Naive thymus-derived CD8-positive, alpha-beta T cell (primary cell): ENCODE measurements around the gene TNFRSF11A. TPM values are rescaled to one million over a fixed set of nuclear protein-coding genes. Genes with fewer than 3 reads are reported as not detected.

Experiments
- ATAC-seq, 2 donors: fragments of 150-1000 bp; cut with Tn5 transposase in 1 of 2; sonication (Bioruptor Pico), chemical (Tn5 transposase) in 1 of 2; 1 replicate in 1 of 2; 2 replicates in 1 of 2; pipeline ENCODE4 v1.10.0; 2021; ENCODE audit warnings: mild to moderate bottlenecking in 2 of 2, moderate library complexity in 2 of 2
- POLR2A ChIA-PET: fragments of 350-600 bp; sonication (Branson Sonifier 250); formaldehyde crosslinking; loops from one replicate; lab custom pipeline; 2021; ENCODE audit warnings: antibody characterized with exemption; lab: Charles Lee
- DNase-seq, 10 donors: peaks; one replicate each; pipeline versions ENCODE4 v3.0.0 to v3.0.0-alpha.2; 2020 to 2022
- H3K27ac Mint-ChIP-seq, 10 donors: one replicate each; pipeline ENCODE4 v1.8.0; 2020 to 2022; ENCODE audit warnings: mild to moderate bottlenecking in 10 of 10, mixed read lengths in 10 of 10, moderate library complexity in 4 of 10, inconsistent platforms in 1 of 10
- H3K27me3 Mint-ChIP-seq, 5 donors: one replicate each; pipeline ENCODE4 v1.8.0; 2021 to 2022; ENCODE audit warnings: mixed read lengths in 5 of 5
- H3K36me3 Mint-ChIP-seq, 3 donors: one replicate each; pipeline ENCODE4 v1.8.0; 2020 to 2022; ENCODE audit warnings: mixed read lengths in 3 of 3, mild to moderate bottlenecking in 2 of 3, inconsistent platforms in 1 of 3
- H3K4me1 Mint-ChIP-seq, 4 donors: one replicate each; pipeline ENCODE4 v1.8.0; 2021 to 2022; ENCODE audit warnings: mixed read lengths in 4 of 4
- H3K4me3 Mint-ChIP-seq, 10 donors: one replicate each; pipeline ENCODE4 v1.8.0; 2020 to 2022; ENCODE audit warnings: mild to moderate bottlenecking in 10 of 10, mixed read lengths in 10 of 10, moderate library complexity in 6 of 10, inconsistent platforms in 1 of 10
- H3K9me3 Mint-ChIP-seq, 9 donors: one replicate each; pipeline ENCODE4 v1.8.0; 2020 to 2022; ENCODE audit warnings: mixed read lengths in 9 of 9, mild to moderate bottlenecking in 3 of 9, inconsistent platforms in 1 of 9, moderate library complexity in 1 of 9
- polyA plus RNA-seq, 3 donors: library from polyadenylated mRNA; unstranded; fragments of 300-500 nt; fragmentation: Illumina TruSeq; gene quantifications; one replicate each; pipeline ENCODE4 v1.2.3, GENCODE V29; 2021
- total RNA-seq, 8 experiments: library from RNA in 2 of 8; stranded (reverse) in 2 of 8; gene quantifications; one replicate each; pipeline ENCODE4 v1.2.3 and lab custom pipeline; 2021 to 2026

TNFRSF11A gene
- total and polyA plus RNA-seq, 5 experiments from 2014 or later: 0.08 to 0.36 TPM; not detected in 3

DNA sequence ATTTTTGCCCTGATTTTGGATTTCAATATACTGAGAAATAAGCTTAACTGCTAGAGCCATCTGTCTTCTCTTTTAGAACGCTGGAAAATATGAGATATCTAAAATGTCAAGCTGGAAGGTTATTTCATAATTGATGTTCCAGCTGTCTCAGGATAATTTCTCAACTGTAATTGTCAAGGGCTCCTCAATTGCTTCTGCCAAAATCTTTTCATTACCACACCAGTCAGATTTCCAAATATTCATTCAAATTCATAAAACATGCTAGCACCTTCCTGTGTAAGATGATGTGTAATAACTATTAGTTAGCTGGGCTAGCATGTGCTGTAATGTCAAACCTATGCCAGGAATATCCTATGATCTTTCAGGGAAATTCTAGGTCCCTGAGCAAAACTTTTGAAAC, 88.1 kb downstream of the TNFRSF11A start:
- H3K36me3 Mint-ChIP-seq: peaks cover 0 to 4% (median 2%) of the 10 kb centered on the region in 3 donors
- peaks cover 0 to 9% (median 0%) of the 10 kb centered on the region in 9 donors for H3K9me3 Mint-ChIP-seq
- POLR2A ChIA-PET: no interaction called here
- no peak overlapping the region for H3K4me3 Mint-ChIP-seq
- DNase-seq (no peak), ATAC-seq (no peak)
- H3K4me1 Mint-ChIP-seq: peaks cover 2 to 15% (median 6%) of the 10 kb centered on the region in 4 donors
- no peak overlapping the region for H3K27ac Mint-ChIP-seq
- peaks cover 0 to 6% (median 0%) of the 10 kb centered on the region in 5 donors for H3K27me3 Mint-ChIP-seq

DNA sequence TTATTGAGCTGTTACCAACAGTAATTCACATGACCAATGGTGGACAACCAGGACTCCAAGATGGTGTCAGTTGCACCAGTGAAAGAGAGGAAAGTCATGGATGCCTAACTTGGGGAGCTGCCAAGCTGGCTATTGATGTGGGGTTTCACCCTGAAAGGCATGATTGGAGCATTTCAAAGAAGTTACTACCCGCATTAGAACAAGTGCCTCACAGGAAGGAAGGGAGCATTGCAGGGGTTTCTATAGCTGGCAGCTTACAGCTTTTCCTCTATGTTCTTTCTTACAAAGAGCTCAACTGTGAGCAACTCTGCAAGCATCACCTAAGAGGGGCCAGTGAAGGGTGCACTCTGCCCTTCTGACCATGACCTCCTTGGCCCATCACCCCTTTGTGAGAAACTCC, 93.1 kb downstream of the TNFRSF11A start:
- Mint-ChIP-seq H3K27me3 (no peaks in the 10 kb centered on the region), H3K9me3 (peaks cover 0 to 8% (median 0%) of the 10 kb centered on the region in 9 donors), H3K4me1 (peaks cover 27 to 50% (median 39%) of the 10 kb centered on the region in 4 donors), H3K36me3 (peaks cover 0 to 4% (median 2%) of the 10 kb centered on the region in 3 donors), H3K27ac (peak overlapping the region in 9 of 10 donors; percentile 51 to 91 (median 76)), H3K4me3 (peak overlapping the region in 6 of 10 donors; percentile 41 to 83 (median 62))
- ATAC-seq: peak in 1 of 2 donors; percentile 52
- peak in 6 of 10 donors; percentile 4 to 53 (median 28) for DNase-seq
- POLR2A ChIA-PET: interaction anchor here (0.9 to 1.5 kb wide), 5 partner anchors 8 to 231 kb away, joined by 3 to 6 read pairs (median 4); partner anchors contain the start of genes PIGN, RELCH and ZCCHC2

- POLR2A ChIA-PET: interaction anchor here (1.0 to 2.5 kb wide), 6 partner anchors 86 to 233 kb away, joined by 4 to 32 read pairs (median 7); partner anchors contain the start of genes PIGN, RELCH and ZCCHC2
- peaks cover 0 to 8% (median 0%) of the 10 kb centered on the region in 9 donors for H3K9me3 Mint-ChIP-seq
- peak overlapping the region; percentile 70 to 92 (median 78) for H3K4me3 Mint-ChIP-seq
- no peaks in the 10 kb centered on the region for H3K27me3 Mint-ChIP-seq
- H3K4me1 Mint-ChIP-seq: peaks cover 27 to 42% (median 39%) of the 10 kb centered on the region in 4 donors
- peaks cover 0 to 4% (median 2%) of the 10 kb centered on the region in 3 donors for H3K36me3 Mint-ChIP-seq
- no peak for DNase-seq
- no peak for ATAC-seq
- H3K27ac Mint-ChIP-seq: peak overlapping the region; percentile 87 to 97 (median 94)
Measured at GRCh38 chr18:62420151-62420512, 95.0 kb downstream of the TNFRSF11A start.

GRCh38 chr18:62420513-62421209, 95.6 kb downstream of the TNFRSF11A start:
- POLR2A ChIA-PET: interaction anchor here (0.6 to 2.5 kb wide), 10 partner anchors 10 to 234 kb away, joined by 3 to 32 read pairs (median 4); partner anchors contain the start of genes PIGN, RELCH and ZCCHC2
- peak; percentile 18 to 85 (median 56) for DNase-seq
- ATAC-seq: peak; percentile 94 to 98

DNA sequence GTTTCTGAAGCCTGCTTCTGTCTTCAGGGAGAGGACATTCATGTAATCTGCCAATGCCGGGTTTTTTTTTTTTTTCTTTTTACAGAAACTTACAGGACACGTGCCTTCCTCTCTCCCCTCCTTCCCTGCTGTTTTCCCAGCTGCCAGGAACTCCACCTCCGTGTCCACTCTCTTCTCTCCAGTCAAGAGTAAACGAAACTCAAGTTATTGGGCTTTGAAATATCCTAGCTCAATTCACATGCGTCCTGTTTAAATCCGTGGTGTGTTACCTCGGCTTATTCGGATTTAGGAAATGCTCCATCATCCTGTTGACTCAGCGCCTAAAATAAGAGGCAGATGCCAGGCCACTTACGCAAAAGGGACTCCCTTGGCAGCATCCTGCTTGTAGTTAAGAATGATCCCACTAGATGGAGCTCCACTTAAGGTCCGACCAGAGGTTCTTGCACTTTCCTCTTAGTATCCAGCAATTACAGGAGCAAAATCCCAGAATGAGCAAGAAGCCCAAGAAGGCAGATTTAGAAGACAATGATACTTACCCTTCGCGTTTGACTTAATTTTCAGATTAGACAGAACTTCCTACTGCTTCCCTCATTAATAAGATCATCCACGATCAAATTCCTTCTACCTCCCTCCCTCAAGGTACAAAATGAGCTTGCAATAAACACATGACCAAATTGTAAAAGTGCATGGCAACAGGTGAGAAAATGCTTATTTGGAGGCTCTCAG, 100.5 kb downstream of the TNFRSF11A start:
- POLR2A ChIA-PET: interaction anchor here (0.6 to 1.7 kb wide), 4 partner anchors 8 to 289 kb away, joined by 3 to 5 read pairs (median 3); partner anchors contain the start of gene ZCCHC2
- H3K9me3 Mint-ChIP-seq: peaks cover 0 to 20% (median 7%) of the 10 kb centered on the region in 9 donors
- ATAC-seq: peak; percentile 38 to 48
- H3K36me3 Mint-ChIP-seq: peaks cover 0 to 9% (median 4%) of the 10 kb centered on the region in 3 donors
- H3K4me3 Mint-ChIP-seq: peak overlapping the region in 1 of 10 donors; percentile 4
- DNase-seq: peak in 9 of 10 donors; percentile 24 to 74 (median 62)
- peaks cover 13 to 22% (median 19%) of the 10 kb centered on the region in 4 donors for H3K4me1 Mint-ChIP-seq
- peaks cover 0 to 7% (median 0%) of the 10 kb centered on the region in 5 donors for H3K27me3 Mint-ChIP-seq
- H3K27ac Mint-ChIP-seq: peak overlapping the region in 1 of 10 donors; percentile 1

More at GRCh38 chr18:62420513-62421209, 95.6 kb downstream of the TNFRSF11A start:
- Mint-ChIP-seq H3K27ac (peak overlapping the region; percentile 87 to 97 (median 94)), H3K27me3 (no peaks in the 10 kb centered on the region), H3K4me3 (peak overlapping the region; percentile 70 to 92 (median 78)), H3K36me3 (peaks cover 0 to 3% (median 2%) of the 10 kb centered on the region in 3 donors), H3K4me1 (peaks cover 29 to 46% (median 43%) of the 10 kb centered on the region in 4 donors), H3K9me3 (peaks cover 0 to 8% (median 0%) of the 10 kb centered on the region in 9 donors)

DNA sequence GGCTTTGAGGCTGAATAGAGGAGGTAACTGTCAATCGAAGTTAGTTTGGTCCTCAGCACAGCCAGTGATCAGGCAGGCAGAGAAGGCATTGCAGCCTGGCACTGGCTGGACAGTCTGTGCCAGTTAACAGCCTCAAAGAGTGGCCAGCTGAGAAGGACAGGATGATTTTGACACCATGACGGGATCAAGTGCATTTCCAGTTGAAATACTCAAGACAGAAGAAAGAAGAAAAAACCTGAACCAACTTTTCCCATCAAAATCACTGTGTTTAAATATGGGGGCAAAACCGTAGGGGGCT, 101.0 kb downstream of the TNFRSF11A start:
- H3K27me3 Mint-ChIP-seq: peaks cover 0 to 7% (median 0%) of the 10 kb centered on the region in 5 donors
- DNase-seq: no peak

DNA sequence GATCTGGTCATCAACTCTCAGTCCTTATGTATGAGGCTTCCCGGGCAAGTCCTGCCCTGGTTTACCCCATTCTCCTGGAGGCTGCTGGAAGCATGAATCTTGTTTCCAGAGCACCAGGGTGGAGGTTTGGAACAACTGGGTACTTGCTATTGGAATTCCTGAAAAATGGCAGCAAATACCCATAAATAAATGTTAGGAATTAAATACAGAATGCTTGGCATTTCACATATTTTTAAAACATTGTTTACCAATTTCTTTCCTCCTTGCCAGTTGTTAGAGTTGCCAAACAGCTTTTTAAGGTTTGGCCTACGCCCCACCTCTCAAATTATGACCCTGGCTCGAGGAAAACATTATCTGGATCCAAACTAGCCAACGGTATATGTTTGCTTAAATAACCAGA, 107.1 kb downstream of the TNFRSF11A start:
- no peak overlapping the region for H3K4me3 Mint-ChIP-seq
- no peak overlapping the region for H3K27ac Mint-ChIP-seq
- H3K27me3 Mint-ChIP-seq: peaks cover 0 to 7% (median 0%) of the 10 kb centered on the region in 5 donors
- H3K36me3 Mint-ChIP-seq: peaks cover 0 to 9% (median 4%) of the 10 kb centered on the region in 3 donors
- POLR2A ChIA-PET: no interaction called here
- DNase-seq (no peak), ATAC-seq (no peak)
- H3K9me3 Mint-ChIP-seq: peaks cover 0 to 12% (median 7%) of the 10 kb centered on the region in 9 donors
- H3K4me1 Mint-ChIP-seq: no peaks in the 10 kb centered on the region

More for the DNA sequence above, 101.0 kb downstream of the TNFRSF11A start:
- no peak for ATAC-seq
- H3K36me3 Mint-ChIP-seq: peaks cover 0 to 9% (median 4%) of the 10 kb centered on the region in 3 donors
- H3K4me3 Mint-ChIP-seq: no peak overlapping the region
- peaks cover 10 to 17% (median 14%) of the 10 kb centered on the region in 4 donors for H3K4me1 Mint-ChIP-seq
- no peak overlapping the region for H3K27ac Mint-ChIP-seq
- H3K9me3 Mint-ChIP-seq: peaks cover 0 to 20% (median 7%) of the 10 kb centered on the region in 9 donors
- POLR2A ChIA-PET: interaction anchor here (0.6 to 1.7 kb wide), 2 partner anchors 9 to 97 kb away, joined by 3 to 5 read pairs; partner anchors contain the start of gene ZCCHC2

DNA sequence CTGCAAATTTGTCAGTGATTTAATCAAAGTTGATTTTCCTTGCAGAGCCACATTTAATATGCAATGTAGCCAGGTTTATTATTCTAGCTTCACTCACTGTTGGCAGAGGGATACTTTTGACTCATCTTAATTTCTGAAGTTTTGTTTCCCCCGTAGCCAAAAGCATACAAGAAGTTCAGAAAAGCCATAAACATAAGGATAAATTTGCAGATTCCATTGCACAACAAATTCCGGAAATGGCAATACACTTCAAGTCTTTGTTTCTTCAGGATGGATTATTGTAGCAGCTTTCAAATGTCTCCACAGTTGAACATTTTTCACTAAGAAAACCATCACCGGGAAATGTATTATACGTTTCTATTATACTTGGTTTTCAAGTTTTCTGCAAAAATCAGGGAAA, 109.7 kb downstream of the TNFRSF11A start:
- POLR2A ChIA-PET: no interaction called here
- Mint-ChIP-seq H3K9me3 (peaks cover 0 to 3% (median under 1%) of the 10 kb centered on the region in 9 donors), H3K27me3 (peaks cover 2 to 10% (median 6%) of the 10 kb centered on the region in 5 donors), H3K27ac (no peak overlapping the region), H3K36me3 (peaks cover 0 to 2% (median 0%) of the 10 kb centered on the region in 3 donors), H3K4me3 (no peak overlapping the region), H3K4me1 (no peaks in the 10 kb centered on the region)
- no peak for ATAC-seq
- DNase-seq: no peak

- H3K4me3 Mint-ChIP-seq: no peak overlapping the region
- H3K36me3 Mint-ChIP-seq: no peaks in the 10 kb centered on the region
- H3K27ac Mint-ChIP-seq: no peak overlapping the region
- ATAC-seq (no peak), DNase-seq (no peak)
- H3K27me3 Mint-ChIP-seq: peaks cover 2 to 10% (median 5%) of the 10 kb centered on the region in 5 donors
- H3K9me3 Mint-ChIP-seq: no peaks in the 10 kb centered on the region
- POLR2A ChIA-PET: no interaction called here
- H3K4me1 Mint-ChIP-seq: no peaks in the 10 kb centered on the region
Measured at GRCh38 chr18:62435435-62436031, 110.4 kb downstream of the TNFRSF11A start.

- Mint-ChIP-seq H3K9me3 (no peaks in the 10 kb centered on the region), H3K27me3 (peaks cover 2 to 10% (median 5%) of the 10 kb centered on the region in 5 donors), H3K4me3 (no peak overlapping the region), H3K36me3 (no peaks in the 10 kb centered on the region), H3K4me1 (no peaks in the 10 kb centered on the region), H3K27ac (no peak overlapping the region)
- DNase-seq: no peak
- ATAC-seq: no peak
- POLR2A ChIA-PET: no interaction called here
Measured at GRCh38 chr18:62436636-62437234, 111.6 kb downstream of the TNFRSF11A start.

DNA sequence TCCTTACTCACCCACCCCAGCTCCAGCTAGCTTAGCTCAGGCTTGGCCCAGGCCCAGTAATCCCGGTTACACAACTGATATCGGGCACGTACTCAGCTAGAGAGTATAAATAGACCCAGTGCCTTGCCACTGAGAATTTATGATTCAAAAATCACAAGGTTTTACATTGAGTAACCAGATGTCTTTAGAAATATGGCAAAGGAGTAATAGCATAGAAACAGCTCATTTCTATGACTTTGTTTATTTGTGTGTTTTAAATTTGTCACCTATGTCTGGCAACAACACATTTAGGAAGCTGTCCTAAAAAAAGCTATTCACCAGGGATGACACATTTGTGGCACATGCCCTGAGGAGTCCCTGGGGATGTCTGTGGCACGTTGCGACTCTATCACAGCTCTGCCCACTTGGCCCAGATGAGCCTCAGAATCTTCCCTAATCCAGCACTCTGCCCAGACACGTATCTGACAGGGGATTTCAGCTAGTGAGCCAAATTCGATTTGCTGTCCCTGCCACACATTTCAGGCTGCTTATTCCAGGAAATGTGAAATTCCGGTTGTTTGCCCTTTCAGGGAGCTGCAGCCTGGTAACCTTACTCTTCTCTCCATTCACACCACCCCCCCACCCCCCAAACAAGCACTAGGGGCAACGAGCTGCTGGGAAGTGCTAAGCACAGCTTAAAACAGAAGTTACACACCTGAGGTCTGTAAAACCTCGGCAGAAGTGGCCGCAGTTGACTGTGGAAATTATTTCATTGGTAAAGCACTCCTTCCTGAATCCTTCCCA, 112.3 kb downstream of the TNFRSF11A start:
- no peak for ATAC-seq
- H3K4me3 Mint-ChIP-seq: no peak overlapping the region
- no peaks in the 10 kb centered on the region for H3K36me3 Mint-ChIP-seq
- H3K27ac Mint-ChIP-seq: peak overlapping the region in 1 of 10 donors; percentile 46
- POLR2A ChIA-PET: interaction anchor here (0.5 kb wide), 1 partner anchor 290 kb away, joined by 3 read pairs; no protein-coding TSS in a partner anchor
- H3K9me3 Mint-ChIP-seq: no peaks in the 10 kb centered on the region
- no peaks in the 10 kb centered on the region for H3K4me1 Mint-ChIP-seq
- peaks cover 2 to 10% (median 5%) of the 10 kb centered on the region in 5 donors for H3K27me3 Mint-ChIP-seq
- DNase-seq: no peak
